Measurements from ENCODE around the gene ARL6IP4.
"Not testable (repeated sequence)": the region's sequence is repeated elsewhere in the genome, so short reads cannot be mapped to it uniquely, and the experiment has no call there.

ARL6IP4 gene

GRCh38 chr12:122980183-122981035 is at the start of gene ARL6IP4:
Gene ARL6IP4 (plus strand): TSS chr12:122980681. CDS start chr12:122981140, 459 bp downstream.
- Mint-ChIP-seq H3K27me3 (no peaks in the 10 kb centered on the region), H3K4me3 (peak within 1 kb of the TSS; percentile 93), H3K9me3 (no peaks in the 10 kb centered on the region), H3K36me3 (ENCODE audit: low read depth) (peaks cover 72% of the 10 kb centered on the region), H3K4me1 (ENCODE audit: low read depth) (peaks cover 69% of the 10 kb centered on the region), H3K27ac (peak within 1 kb of the TSS; percentile 93)
- peak; percentile 85 for DNase-seq

DNA sequence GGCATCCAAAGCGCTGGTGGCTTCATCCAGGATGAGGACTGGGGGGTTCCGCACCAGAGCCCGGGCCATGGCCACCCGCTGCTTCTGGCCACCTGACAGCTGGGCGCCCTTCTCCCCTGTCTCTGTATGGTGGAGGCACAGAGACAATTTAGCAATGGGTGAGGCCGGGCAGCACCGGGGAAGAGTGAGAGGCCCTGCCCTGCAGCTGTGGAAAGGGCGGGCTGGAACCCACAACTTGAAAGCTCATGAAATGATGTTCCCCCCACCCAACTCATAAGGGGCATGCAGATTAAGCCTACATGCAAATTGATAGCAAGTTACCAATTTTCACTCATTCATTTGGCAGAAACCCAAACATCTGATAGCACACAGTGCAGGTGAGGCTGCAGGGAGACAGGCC is 48.3 kb upstream of the ARL6IP4 start:
- Mint-ChIP-seq H3K36me3 (ENCODE audit: low read depth) (no peaks in the 10 kb centered on the region), H3K4me1 (ENCODE audit: low read depth) (no peaks in the 10 kb centered on the region)
- DNase-seq: no peak

GRCh38 chr12:122934722-122935121 is 45.8 kb upstream of the ARL6IP4 start:
- H3K9me3 Mint-ChIP-seq: no peaks in the 10 kb centered on the region
- H3K27me3 Mint-ChIP-seq: no peaks in the 10 kb centered on the region
- no peaks in the 10 kb centered on the region for H3K4me1 Mint-ChIP-seq (ENCODE audit: low read depth)
- no peaks in the 10 kb centered on the region for H3K36me3 Mint-ChIP-seq (ENCODE audit: low read depth)
- no peak overlapping the region for H3K27ac Mint-ChIP-seq
- H3K4me3 Mint-ChIP-seq: no peak overlapping the region
- DNase-seq: no peak

More for the DNA sequence above, 48.3 kb upstream of the ARL6IP4 start:
- no peaks in the 10 kb centered on the region for H3K9me3 Mint-ChIP-seq
- H3K4me3 Mint-ChIP-seq: no peak overlapping the region
- H3K27me3 Mint-ChIP-seq: no peaks in the 10 kb centered on the region
- H3K27ac Mint-ChIP-seq: no peak overlapping the region

GRCh38 chr12:122935318-122935717 is 45.2 kb upstream of the ARL6IP4 start:
- Mint-ChIP-seq H3K36me3 (ENCODE audit: low read depth) (no peaks in the 10 kb centered on the region), H3K27ac (no peak overlapping the region), H3K4me3 (no peak overlapping the region), H3K4me1 (ENCODE audit: low read depth) (no peaks in the 10 kb centered on the region), H3K27me3 (no peaks in the 10 kb centered on the region), H3K9me3 (no peaks in the 10 kb centered on the region)
- DNase-seq: no peak

DNA sequence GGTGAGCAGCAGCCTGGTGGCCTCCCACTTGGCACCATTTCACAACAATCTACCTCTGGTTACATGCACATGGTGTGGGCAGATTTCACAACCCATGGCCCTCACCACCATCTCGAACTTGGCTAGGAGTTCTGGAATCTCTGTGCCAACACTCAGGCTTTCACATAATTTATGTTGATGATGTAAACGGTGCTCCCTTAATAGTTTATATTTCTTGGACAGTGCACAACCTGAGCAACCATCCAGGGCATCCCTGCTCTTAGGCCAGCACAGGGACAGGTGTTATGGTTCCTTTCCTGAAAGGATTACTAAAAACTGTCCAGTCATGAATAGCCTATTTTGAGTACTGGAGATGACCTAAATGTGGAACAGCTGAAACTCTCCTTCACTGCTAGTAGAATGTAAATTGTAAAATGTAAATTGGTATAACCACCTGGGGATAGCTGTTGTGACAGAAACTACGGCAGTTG is 42.8 kb upstream of the ARL6IP4 start:
- Mint-ChIP-seq H3K4me3 (no peak overlapping the region), H3K4me1 (ENCODE audit: low read depth) (peaks cover 1% of the 10 kb centered on the region), H3K9me3 (no peaks in the 10 kb centered on the region), H3K27ac (no peak overlapping the region), H3K36me3 (ENCODE audit: low read depth) (no peaks in the 10 kb centered on the region), H3K27me3 (no peaks in the 10 kb centered on the region)
- DNase-seq: no peak

- Mint-ChIP-seq H3K9me3 (no peaks in the 10 kb centered on the region), H3K4me3 (no peak overlapping the region), H3K27ac (no peak overlapping the region), H3K4me1 (ENCODE audit: low read depth) (peaks cover 11% of the 10 kb centered on the region), H3K27me3 (no peaks in the 10 kb centered on the region), H3K36me3 (ENCODE audit: low read depth) (no peaks in the 10 kb centered on the region)
- DNase-seq: no peak
These were observed 41.4 kb upstream of the ARL6IP4 start for GRCh38 chr12:122939125-122939524.

- H3K4me3 Mint-ChIP-seq; DNase-seq; H3K27ac Mint-ChIP-seq; H3K27me3 Mint-ChIP-seq; H3K9me3 Mint-ChIP-seq; H3K36me3 Mint-ChIP-seq (ENCODE audit: low read depth): not testable (repeated sequence)
- peaks cover 16% of the 10 kb centered on the region for H3K4me1 Mint-ChIP-seq (ENCODE audit: low read depth)
These were observed 39.1 kb upstream of the ARL6IP4 start for GRCh38 chr12:122941351-122941750.

- Mint-ChIP-seq H3K27me3 (no peaks in the 10 kb centered on the region), H3K36me3 (ENCODE audit: low read depth) (no peaks in the 10 kb centered on the region), H3K9me3 (no peaks in the 10 kb centered on the region), H3K4me1 (ENCODE audit: low read depth) (peaks cover 29% of the 10 kb centered on the region), H3K4me3 (no peak overlapping the region), H3K27ac (no peak overlapping the region)
- DNase-seq: no peak
These were observed 37.8 kb upstream of the ARL6IP4 start for GRCh38 chr12:122942637-122943036.

- Mint-ChIP-seq H3K27ac (no peak overlapping the region), H3K27me3 (no peaks in the 10 kb centered on the region), H3K9me3 (no peaks in the 10 kb centered on the region), H3K4me3 (no peak overlapping the region), H3K36me3 (ENCODE audit: low read depth) (no peaks in the 10 kb centered on the region), H3K4me1 (ENCODE audit: low read depth) (peaks cover 33% of the 10 kb centered on the region)
- DNase-seq: no peak
These were observed 37.3 kb upstream of the ARL6IP4 start for GRCh38 chr12:122943196-122943595.

- no peaks in the 10 kb centered on the region for H3K27me3 Mint-ChIP-seq
- no peak overlapping the region for H3K27ac Mint-ChIP-seq
- H3K4me3 Mint-ChIP-seq: no peak overlapping the region
- no peaks in the 10 kb centered on the region for H3K9me3 Mint-ChIP-seq
- H3K36me3 Mint-ChIP-seq (ENCODE audit: low read depth): no peaks in the 10 kb centered on the region
- H3K4me1 Mint-ChIP-seq (ENCODE audit: low read depth): peaks cover 34% of the 10 kb centered on the region
- no peak for DNase-seq
These were observed 35.6 kb upstream of the ARL6IP4 start for GRCh38 chr12:122944605-122945592.

- H3K27ac Mint-ChIP-seq: peak overlapping the region; percentile 87
- DNase-seq: peak; percentile 85
- peak overlapping the region; percentile 52 for H3K4me3 Mint-ChIP-seq
- H3K27me3 Mint-ChIP-seq: no peaks in the 10 kb centered on the region
- no peaks in the 10 kb centered on the region for H3K36me3 Mint-ChIP-seq (ENCODE audit: low read depth)
- peaks cover 38% of the 10 kb centered on the region for H3K4me1 Mint-ChIP-seq (ENCODE audit: low read depth)
- no peaks in the 10 kb centered on the region for H3K9me3 Mint-ChIP-seq
These were observed 33.7 kb upstream of the ARL6IP4 start for GRCh38 chr12:122946690-122947341.

DNA sequence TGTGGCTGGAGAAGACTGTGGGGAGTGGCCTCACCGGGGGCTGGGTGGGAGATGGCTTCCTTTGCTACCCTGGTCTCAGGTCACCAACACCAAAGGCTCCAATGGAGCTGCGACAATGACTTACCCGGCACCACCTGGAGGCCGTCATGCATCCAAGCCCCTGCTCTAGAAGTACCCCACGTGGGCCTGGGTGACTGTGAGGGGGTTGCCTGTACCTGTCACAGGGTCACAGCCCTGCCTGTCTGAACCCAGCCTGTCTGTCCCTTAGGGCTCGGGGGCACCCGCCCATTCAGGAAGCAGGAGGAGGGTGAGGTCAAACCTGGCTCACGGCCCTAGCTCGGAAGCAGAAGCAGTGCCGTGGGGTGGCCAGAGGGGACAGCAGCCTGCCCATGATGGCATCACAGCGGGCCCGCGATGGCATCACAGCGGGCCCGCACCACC is 33.1 kb upstream of the ARL6IP4 start:
- H3K36me3 Mint-ChIP-seq (ENCODE audit: low read depth): no peaks in the 10 kb centered on the region
- H3K9me3 Mint-ChIP-seq: no peaks in the 10 kb centered on the region
- no peak for DNase-seq
- H3K27me3 Mint-ChIP-seq: no peaks in the 10 kb centered on the region
- H3K4me3 Mint-ChIP-seq: no peak overlapping the region
- peak overlapping the region; percentile 87 for H3K27ac Mint-ChIP-seq
- H3K4me1 Mint-ChIP-seq (ENCODE audit: low read depth): peaks cover 42% of the 10 kb centered on the region

- H3K4me1 Mint-ChIP-seq (ENCODE audit: low read depth): peaks cover 32% of the 10 kb centered on the region
- no peak for DNase-seq
- no peak overlapping the region for H3K4me3 Mint-ChIP-seq
- H3K27ac Mint-ChIP-seq: no peak overlapping the region
- H3K27me3 Mint-ChIP-seq: no peaks in the 10 kb centered on the region
- no peaks in the 10 kb centered on the region for H3K9me3 Mint-ChIP-seq
- no peaks in the 10 kb centered on the region for H3K36me3 Mint-ChIP-seq (ENCODE audit: low read depth)
These were observed 31.9 kb upstream of the ARL6IP4 start for GRCh38 chr12:122948605-122949004.

DNA sequence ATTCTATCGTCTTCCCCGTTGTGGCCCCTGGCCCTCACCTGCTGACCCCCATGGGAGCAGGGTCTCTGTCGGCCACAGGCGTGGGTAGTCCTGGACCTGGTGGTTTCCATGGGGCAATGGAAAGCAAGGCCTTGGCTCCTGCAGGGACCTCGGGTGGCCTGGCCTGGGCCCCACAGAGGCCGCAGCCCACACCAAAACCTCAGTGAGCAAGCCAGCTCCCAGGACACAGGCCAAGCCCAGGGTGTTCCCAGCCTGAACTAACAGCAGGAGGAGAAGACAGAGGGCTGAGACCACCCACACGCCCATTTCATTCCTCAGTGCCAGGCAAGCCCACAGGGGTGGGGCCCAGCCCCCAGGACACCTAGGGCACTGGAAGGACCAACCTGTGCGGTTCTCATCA is 31.1 kb upstream of the ARL6IP4 start:
- H3K27me3 Mint-ChIP-seq: no peaks in the 10 kb centered on the region
- peaks cover 31% of the 10 kb centered on the region for H3K4me1 Mint-ChIP-seq (ENCODE audit: low read depth)
- H3K4me3 Mint-ChIP-seq: no peak overlapping the region
- H3K9me3 Mint-ChIP-seq: no peaks in the 10 kb centered on the region
- no peak for DNase-seq
- no peaks in the 10 kb centered on the region for H3K36me3 Mint-ChIP-seq (ENCODE audit: low read depth)
- no peak overlapping the region for H3K27ac Mint-ChIP-seq

Data from activated T-cell treated with anti-CD3 and anti-CD28 coated beads, Interleukin-2, amount 50 U/mL, for 24 hours (primary cell).